Inferior parietal cortex (tissue), 1 donor: ENCODE results near the gene DCTN3.

Experiments
- DNase-seq: peaks from one replicate; pipeline ENCODE4 v3.0.0-alpha.2; 2016; ENCODE audit errors: extremely low spot score

DCTN3 gene

DNA sequence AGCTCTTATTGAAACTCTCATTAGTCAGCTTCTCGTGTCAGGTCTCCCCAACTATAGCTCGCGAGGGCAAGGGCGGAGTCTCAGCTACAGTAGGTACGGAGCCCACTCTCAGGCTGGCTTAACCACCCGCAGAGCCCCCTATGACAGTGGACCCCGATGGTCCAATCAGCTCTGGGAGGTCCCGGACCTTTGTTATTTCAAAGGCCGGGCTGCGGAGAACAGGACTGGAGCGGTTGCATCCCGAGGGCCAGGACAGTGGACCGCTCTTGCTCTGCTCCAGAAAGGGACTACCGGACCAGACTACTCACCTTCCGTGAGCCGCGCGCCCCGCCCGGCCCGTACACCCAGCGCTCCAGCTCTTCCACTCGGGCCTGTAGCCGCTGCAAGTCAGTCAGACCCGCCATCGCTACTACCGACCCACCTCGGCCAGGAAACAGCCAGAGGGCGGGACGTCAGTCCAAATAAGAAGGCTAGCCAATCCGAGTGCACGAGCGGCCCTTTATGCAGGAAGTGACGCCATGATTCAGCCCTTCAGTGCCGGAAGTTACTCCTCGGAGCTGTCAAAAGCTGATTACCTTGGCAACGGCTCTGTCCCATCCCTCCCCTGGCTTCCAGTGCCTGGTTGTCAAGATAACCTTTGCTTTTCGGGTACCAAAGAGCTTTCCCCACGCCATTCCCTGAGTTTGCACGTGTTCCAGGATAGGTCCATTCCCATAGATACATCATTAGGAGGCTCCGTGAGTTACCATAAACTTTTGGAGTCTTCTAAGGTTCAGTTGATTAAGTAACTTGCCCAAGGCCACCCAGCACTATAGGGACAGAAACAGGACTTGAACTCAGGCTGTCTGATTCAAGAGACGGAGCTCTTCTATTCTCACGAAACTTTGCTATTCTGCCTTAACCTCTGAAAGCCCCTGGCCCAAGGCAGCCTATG, at the start of gene DCTN3:
Gene DCTN3, minus strand, starts transcription at position 435 of the 934 bp plus-strand sequence. Its CDS starts 31 bp downstream, at position 404.
- DNase-seq: peak; percentile 97

DNA sequence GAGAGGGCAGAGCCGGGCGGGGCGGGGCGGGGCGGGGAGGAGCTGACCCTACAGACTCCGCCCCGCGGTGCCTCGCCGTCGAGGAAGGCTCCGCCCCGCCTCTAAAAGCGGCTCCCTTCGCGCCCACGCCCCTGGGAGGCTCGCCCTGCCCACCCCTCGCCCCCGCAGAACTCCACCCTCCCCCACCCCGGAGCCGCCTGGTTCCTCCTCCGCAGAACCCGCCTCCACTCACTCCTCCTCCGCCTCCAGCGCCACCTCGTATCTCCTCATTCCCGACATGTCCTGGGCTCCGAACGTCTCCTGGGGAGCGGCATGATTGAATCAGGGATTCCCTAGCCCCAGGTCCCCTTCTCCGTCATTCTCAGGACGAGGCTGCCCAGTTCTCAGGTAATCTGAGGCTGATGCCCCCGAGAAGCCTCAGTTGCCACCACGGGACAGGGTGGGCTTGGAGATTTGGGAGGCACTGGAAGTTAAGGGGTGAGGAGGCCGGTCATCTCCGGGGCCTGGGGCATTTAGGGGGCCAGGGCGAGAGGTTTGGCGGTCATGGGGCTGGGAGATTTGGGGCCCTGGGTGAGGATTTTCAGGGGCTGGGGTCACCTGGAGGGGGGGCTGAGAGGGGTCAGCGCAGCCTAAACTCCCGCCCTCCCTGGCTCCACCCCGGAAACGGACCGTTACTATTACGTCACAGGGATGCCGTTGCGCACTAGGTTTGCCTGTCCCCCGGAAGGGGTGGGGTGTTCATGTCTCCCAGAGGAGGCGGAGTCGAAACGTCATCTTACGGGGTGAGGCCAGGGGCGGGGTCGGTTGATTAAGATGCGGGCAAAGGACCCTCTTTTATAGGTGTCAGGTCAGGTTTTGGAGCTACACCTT, 45.3 kb upstream of the DCTN3 start:
- peak; percentile 96 for DNase-seq

DNA sequence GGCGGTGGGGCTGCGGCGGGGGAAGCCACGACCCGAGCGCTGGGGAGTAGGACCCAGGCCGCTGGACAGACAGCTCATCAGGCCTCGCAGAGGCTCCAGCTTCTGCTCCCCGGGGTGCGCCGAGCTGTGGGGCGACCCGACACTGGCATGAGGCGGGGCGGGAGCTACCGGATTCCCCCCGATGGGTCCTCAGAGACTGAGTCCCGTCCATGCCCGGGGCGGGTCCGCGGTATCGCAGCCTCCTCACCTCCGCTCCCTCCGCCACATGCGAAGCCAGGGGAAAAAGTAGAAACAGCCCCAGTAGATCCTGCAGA, 44.7 kb upstream of the DCTN3 start:
- DNase-seq: no peak

DNA sequence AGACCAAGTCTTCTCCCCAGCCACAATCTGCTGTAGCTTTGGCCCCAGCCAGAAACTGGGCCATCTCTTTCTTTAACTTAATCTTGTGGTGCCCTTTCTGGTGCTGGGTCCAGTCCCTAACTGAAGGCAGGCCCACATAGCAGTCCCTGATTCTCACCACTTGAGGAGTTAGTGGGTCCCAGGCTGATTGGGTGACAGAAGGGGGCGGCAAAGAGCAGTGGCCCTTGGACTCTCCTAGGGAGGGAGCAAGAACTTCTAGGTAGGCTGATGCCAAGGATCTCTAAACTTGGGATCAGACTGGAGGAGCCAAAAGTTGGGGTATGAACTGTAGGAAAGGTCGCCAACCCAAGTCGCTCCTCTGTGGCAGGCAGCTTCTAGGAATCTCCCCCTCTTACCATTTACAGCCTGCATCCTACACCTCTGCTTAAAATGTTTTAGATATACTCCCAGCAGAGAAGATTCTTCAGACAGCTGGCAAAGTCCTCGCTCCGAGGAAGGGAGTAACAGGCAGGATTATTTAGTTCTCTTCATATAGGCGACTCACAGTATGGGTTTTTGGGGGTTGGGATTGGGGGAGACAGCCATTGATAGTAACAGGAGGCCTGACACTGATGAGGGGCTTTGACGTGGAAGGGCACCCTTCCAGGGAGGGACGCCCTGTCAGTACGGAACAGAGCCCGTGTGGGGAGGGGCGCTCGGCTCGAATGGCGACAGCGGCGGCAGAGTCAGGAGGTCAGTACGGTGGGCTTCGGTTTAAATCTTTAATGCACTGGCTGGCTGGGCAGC, 44.2 kb upstream of the DCTN3 start:
- DNase-seq: peak; percentile 70

DNA sequence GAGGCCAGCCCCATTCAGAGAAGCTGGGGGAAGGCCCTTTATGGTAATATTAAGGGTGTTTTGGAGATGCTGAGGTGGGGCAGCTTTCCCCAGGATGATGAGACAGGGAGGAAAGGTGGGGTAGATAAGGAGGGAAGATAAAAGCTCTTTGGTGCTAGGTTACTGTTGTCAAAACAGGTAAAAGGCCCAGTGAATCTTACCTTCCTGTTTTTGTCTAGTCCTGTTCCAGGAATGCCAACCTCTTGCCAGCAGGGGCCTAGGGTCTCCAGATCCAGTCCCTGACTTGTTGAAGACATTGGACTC, 43.0 kb upstream of the DCTN3 start:
- no peak for DNase-seq

DNA sequence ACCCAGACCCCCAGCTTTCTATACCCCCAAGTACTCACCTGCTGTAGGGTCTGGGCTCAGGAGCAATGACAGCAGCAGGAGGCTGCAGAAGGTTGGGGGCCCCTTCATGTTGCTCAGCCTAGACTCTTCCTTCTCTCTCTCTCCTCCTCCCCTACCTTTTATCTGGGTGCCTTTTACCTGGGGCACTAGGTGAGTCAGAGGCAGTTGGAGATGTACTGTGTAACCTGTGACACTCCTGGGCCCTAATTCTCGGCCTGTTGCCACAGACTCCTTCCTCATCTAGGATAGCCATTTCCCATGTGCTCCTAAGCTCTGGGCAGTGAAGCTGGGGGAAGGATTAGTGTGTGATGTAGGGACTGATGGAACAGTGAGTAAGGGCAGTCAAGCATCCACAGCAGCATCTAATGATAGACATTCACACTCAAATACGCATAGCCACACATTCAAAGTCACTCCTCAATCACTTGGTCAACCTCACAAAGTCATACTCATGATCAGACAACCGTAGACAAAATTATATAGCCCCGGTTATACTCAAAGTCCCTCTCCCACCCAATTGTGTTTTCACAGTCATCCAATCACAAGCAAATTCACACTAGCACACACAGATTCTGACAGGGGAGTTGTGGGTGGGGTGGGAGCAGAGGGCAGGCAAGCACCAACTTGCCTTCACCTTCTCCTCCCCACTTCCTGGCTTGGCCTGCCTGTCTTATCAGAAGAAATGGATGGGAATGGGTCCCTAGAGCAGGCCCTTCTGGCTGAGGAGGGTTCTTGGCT, 42.4 kb upstream of the DCTN3 start, which contains the start of gene CCL27:
Gene CCL27, minus strand, starts transcription at position 132 of the 777 bp plus-strand sequence. Its CDS starts 24 bp downstream, at position 108.
- no peak for DNase-seq

DNA sequence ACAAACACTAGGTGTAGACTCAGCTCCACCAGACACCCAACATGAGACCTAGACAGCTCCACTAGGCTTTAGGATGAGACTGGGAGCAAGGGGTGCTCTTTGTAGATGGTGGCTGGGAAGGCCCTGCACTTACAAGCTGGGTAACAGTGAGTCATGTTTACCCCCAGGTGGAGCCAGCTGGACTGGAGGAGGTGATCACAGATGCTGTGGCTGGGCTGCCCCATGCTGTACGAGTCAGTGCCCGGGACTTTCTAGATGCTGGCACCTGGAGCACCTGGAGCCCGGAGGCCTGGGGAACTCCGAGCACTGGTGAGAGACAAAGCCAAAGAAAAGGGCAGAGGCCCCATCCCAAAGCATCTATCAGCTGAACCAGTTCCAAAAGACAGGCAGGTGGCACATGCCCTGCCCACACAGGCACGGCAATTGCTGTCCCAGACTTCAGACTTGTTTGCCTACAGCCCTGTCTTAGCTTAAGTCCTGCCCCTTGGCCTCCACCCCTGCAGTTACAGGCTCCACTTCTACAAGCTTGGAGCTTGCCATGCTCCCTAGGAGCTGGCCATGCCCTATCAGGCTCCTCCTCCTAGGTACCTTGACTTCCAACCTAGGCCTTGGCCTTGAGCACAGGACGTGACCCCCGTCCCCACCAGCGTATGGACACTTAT, 39.4 kb upstream of the DCTN3 start:
- DNase-seq: no peak

DNA sequence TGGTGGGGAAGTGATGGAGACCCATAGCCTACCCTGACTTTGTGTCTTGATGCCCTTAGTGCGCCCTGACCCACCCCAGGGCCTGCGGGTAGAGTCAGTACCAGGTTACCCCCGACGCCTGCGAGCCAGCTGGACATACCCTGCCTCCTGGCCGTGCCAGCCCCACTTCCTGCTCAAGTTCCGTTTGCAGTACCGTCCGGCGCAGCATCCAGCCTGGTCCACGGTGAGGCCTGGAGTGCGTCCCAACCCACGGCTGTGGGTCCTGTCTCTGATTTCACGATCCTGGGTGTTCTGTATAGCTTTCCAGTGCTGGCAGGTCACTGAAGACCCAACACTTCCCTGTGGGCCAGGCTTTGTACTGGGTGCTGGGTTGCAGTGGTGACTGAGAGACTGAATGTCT, 38.2 kb upstream of the DCTN3 start:
- DNase-seq: no peak

DNA sequence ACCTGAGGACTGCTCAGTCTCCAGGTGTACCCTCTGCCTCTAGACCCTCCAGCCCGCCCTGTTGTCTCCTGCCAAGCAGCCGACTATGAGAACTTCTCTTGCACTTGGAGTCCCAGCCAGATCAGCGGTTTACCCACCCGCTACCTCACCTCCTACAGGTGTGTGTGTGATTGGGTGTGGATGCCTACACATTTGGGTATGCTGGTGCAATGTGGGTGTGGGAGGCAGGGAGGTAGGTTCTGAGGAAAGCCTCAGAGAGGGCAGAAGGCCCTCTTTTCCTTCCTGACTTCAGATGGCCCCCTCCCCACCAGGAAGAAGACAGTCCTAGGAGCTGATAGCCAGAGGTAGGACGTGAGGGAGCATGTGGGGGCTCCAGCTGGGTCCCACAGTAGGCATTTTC, 36.7 kb upstream of the DCTN3 start:
- no peak for DNase-seq

DNA sequence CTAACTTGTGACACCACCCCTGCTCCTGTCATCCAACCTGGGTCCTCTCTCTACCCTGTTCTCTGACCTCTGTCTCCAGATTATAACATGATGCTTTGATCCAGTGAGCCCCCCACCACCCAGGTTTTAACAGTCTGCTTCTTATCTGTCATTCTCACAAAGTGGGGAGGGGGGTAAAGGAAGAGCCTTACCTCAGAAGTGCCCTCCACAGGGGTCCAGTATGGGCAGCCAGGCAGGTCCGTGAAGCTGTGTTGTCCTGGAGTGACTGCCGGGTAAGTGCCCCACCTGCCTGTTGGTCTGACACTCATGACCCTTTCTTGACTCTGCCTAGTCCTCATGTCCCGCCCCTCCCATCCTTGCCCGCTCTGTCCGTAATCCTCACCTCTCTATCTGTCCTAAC, 35.1 kb upstream of the DCTN3 start:
- no peak for DNase-seq

DNA sequence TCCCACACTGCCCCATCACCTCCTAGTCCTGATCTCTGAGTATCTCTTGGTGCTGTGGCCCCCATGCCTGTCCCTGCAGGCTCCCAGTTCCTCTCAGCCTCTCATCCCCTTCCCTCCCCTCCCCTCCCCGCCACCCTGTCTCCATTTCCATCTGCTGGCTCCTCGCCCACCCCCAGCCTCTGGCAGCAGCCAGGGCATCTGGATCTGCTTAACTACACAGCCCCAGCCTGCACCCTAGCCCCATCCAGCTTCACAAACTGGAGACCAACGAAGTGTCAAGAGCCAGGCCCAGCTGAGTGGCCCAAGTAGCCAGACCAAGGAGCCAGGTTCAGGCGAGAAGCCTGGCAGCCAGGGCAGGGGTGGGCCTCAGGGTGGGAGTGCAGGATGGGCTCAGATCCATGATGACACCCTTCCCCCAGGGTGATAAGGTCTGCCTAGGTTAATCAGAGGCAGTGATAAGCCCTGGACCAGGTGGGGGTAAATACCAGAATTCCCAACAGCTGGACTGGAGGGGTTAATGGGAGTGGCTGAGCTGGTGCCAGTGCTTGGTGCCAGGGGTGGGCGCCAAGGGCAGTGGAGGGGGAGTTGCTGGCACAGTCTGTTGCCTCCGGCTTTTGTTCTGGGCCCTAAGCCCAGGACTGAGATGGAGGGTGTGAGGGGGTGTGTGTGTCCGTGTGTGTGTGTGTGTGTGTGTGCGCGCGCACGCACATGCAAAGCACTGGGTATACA, 34.2 kb upstream of the DCTN3 start:
- peak; percentile 58 for DNase-seq

DNA sequence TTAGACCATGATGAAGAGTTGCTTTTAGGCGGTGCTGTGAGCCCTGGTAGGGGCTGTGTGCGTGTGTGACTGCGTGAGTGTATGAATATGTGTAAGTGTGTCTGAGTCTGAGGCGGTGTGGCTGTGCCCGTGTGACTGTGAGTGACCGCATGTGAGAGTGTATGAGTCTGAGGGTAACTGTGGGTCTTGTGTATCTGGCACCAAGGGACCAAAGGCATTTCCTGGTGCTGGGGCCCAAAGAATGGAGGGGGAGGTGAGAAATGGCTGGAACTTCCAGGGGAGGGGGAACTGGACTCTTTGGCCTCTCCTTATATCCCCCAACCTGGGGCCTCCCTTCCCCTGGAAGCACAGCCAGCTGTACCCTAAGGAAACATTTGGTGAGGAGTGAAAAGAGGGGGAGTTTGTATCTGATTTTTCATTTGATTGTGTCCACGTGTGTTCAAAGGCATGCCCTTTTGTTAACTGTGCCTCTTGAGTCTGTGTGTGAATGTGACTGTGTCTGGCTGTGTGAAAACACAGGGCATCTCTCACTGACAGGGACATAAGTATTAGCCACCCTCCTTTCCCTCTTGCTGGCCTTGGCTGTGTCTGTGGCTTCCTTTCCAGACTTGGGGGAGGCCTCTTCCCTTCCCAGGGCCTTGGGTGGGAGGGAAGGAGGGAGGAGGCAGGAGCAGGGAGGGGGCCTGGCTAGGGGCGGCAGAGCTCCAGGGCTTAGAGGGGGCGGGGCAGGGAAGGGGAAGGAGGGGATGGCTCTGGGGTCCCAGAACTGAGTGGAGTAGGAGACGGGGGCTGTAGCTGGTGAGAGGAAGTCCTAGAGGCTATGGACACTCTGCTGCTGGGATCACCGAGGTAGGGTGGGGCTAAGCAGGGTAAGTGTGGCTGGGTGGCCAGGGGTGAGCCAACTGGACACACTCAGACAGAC, 33.1 kb upstream of the DCTN3 start:
- DNase-seq: no peak

DNA sequence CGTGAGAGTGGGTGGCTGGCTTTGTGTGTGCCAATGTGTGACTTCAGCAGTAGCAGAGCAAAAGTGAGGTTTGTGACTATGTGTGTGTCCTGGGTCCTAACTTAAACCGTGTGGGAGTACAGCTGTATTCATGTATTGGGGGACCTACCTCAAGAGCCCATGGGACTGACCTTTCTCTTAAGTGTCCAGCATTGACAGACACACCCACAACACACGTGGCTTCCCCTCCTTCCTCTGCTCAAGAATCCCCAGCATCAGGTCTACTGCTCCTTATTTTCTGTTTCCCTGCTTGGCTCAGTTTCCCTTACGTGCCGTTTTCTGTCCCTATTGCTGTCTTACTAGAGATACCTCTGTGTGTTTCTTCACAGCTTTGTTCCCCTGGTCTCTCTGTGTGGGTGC, 32.3 kb upstream of the DCTN3 start:
- no peak for DNase-seq

DNA sequence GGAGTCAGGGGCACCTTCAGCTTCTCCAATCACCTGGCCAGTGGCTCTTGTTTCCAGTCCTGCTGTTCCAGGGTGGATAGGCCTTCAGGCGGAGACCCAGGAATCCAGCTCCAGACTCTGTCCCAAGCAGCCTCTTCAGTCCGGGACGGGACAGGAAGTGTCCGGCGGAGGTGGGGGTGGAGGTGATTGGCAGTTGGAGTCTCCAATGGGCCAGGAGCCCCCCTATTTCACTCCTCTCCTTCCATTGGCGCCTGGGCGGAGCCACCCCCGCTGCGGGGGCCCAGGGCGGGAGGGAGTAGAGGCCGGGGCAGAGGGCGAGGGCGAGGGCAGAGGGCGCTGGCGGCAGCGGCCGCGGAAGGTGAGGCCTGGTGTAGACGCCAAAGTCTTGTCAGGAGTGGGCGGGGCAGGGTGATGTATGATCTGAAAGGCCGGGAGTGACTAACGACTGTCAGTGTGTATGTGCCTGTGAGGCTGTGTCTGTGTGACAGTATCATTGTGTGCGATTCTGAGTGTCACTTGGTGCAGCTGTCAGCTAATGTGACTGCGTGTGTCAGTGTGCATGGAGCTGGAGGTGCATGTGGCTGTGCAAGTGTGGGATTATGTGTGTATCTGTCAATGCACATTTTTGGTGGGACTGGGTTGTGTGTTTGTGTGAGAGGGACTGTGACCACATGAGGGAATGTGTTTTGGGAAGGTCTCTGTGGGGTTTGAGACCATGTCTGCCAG, 31.7 kb upstream of the DCTN3 start, which contains the start of gene IL11RA:
Gene IL11RA, plus strand, starts transcription at position 310 of the 726 bp plus-strand sequence. CDS start 3,033 bp downstream, outside the sequence.
- DNase-seq: peak; percentile 77

DNA sequence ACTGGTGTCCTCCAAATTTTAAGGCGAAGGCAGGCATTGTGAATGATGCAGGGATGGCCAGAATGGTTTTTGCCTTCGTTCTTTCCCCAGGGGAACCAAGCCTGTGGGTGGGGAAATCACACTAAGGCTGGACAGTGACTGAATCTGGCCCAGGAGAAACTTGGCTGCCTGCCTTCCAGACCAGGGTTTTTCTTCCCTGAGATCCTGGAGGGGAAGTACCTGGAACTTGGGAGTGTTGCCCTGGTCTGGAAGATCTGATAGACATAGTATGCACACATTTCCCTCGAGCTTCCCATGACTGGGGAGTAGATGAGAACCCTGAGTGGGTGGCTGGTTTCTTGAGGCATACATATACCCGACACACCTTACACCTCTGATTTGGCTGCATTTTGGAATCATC, 31.0 kb upstream of the DCTN3 start:
- DNase-seq: no peak

DNA sequence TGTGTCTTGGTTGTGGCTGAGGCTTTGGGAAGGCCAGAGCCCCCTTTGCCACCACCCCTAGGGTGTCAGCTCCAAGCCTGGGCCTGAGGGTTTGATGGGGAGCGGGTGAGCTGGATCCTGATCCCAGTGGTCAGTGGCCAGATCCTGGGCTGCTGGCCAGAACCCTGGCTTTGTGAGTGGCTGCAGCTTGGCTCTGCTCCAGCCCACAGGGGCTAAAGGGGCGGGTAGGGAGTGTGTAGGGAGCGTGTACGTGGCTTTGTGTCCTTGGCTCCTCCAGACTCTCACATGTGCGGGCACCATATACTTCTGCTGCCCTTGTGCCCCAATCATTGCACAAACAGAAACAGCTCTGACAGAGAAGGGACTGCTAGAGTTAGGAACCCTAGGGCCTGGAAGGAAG, 30.5 kb upstream of the DCTN3 start:
- DNase-seq: no peak

DNA sequence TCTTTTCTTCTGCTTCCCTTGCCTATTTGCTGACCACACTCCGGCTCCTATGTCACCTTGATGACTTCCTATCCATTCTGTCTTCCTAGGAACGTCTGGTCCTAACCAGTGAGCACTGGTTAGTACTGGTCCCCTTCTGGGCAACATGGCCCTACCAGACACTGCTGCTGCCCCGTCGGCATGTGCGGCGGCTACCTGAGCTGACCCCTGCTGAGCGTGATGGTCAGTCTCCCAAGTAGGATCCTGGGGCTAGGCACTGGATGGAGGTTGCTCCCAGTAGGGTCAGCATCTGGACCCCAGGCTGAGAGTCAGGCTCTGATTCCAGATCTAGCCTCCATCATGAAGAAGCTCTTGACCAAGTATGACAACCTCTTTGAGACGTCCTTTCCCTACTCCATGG, 28.4 kb upstream of the DCTN3 start:
- DNase-seq: no peak

DNA sequence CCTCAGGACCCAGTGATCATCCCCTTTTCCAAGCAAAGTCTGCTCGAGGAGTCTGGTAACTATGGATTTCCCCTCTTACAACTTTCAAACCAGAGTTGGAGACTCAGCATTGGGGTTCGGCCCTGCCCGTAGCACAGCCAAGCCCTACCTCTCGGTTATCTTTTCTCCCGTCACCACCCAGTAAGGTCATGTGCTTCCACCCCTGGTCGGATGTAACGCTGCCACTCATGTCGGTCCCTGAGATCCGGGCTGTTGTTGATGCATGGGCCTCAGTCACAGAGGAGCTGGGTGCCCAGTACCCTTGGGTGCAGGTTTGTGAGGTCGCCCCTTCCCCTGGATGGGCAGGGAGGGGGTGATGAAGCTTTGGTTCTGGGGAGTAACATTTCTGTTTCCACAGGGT, 27.4 kb upstream of the DCTN3 start:
- DNase-seq: no peak
